WI38 (cell line): ENCODE measurements around the gene TRRAP.

ENCODE experiments used
- H3K4me3 ChIP-seq: 2 replicates; pipeline ENCODE4 v1.5.1; 2011; ENCODE audit warnings: low read depth, mild to moderate bottlenecking, control low read depth, low read length
- TF ChIP-seq, protein P1 (sequence below): IDR thresholded peaks from 2 replicates; pipeline ENCODE4 v1.5.1; 2012; ENCODE audit warnings: low read depth, mild to moderate bottlenecking, control low read depth, low read length

Gene TRRAP

DNA sequence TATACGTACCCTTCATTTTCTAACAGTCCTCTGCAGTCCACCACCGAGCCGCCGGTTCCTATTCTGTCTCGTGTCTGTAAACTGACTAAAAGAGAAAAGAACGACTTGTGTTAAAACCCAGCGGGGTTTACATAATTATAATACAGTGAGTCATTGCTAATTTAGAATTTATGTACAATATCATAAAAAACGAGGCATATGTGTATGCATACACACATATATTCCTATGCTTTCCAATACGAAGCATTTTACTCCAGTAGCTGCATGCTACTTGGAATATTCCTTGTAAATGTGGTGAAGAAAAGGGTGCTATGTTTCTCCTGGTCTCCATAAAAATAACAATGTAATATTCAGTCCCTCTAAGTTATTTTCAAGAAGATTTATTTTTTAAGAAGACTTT lies 176.4 kb downstream of the TRRAP start:
- TF ChIP-seq, protein P1, sequence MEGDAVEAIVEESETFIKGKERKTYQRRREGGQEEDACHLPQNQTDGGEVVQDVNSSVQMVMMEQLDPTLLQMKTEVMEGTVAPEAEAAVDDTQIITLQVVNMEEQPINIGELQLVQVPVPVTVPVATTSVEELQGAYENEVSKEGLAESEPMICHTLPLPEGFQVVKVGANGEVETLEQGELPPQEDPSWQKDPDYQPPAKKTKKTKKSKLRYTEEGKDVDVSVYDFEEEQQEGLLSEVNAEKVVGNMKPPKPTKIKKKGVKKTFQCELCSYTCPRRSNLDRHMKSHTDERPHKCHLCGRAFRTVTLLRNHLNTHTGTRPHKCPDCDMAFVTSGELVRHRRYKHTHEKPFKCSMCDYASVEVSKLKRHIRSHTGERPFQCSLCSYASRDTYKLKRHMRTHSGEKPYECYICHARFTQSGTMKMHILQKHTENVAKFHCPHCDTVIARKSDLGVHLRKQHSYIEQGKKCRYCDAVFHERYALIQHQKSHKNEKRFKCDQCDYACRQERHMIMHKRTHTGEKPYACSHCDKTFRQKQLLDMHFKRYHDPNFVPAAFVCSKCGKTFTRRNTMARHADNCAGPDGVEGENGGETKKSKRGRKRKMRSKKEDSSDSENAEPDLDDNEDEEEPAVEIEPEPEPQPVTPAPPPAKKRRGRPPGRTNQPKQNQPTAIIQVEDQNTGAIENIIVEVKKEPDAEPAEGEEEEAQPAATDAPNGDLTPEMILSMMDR, result no peak
- H3K4me3 ChIP-seq, result no peak overlapping the region

GRCh38 chr7:99061001-99061776 lies 182.9 kb downstream of the TRRAP start:
- no peak overlapping the region for H3K4me3 ChIP-seq
- TF ChIP-seq, protein P1, result no peak
